MM.1S (cell line): ENCODE data around the gene RITA1.

Source experiments
- EZH2 ChIP-seq: fragments of 300-600 bp; sonication (generic); optimal IDR thresholded peaks from 2 replicates; pipeline ENCODE3; 2017; ENCODE audit warnings: low read depth, mild to moderate bottlenecking, antibody characterized with exemption, low read length, mixed read lengths
- TF ChIP-seq, protein P1 (sequence below): fragments of 300-600 bp; sonication (generic); IDR thresholded peaks from 2 replicates; pipeline ENCODE4 v1.5.1; 2016; ENCODE audit warnings: antibody characterized with exemption, low read length, mixed read lengths

DNA sequence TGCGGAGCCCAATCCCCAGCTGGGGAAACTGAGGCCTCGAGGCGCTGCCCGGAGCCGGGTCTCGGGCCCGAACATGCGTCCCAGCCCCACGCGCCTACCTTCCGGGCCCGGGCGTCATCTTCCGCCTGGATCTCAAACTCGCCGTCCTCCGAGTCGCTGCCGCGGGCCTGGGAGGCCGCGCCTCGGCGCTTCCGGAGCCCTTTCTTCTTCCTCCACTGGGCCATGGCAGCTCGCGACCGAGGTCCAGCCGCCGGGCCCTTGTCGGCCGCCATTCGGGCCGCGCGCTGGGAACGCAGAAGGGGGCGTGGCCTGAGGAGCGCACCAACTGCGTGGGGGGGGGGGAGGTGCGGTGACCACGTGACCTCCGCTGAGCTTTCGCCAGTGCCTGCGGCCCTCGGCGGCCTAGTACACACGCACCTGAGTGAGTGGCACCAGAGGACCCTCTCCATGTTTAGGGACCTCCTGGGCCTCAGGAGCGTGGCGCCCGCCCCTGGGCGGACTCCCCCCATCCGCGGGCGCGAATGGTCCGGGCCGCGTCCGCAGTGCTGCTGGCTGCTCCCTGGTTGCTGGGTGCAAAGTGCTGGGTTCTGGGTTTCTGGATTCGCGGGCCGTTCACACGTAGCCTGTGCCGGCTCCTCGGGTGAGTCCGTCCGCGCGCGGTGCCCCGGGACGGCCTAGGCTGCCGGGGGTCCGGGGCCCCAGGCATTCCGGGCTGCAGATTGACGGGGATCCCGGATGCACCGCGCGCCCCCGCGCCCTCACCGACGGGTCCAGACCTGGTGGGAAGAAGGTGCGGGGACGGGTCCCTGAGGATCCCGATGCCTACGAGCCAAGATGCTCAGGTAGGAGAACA lies at the start of gene RITA1, which contains the start of gene DDX54:
- TF ChIP-seq, protein P1, sequence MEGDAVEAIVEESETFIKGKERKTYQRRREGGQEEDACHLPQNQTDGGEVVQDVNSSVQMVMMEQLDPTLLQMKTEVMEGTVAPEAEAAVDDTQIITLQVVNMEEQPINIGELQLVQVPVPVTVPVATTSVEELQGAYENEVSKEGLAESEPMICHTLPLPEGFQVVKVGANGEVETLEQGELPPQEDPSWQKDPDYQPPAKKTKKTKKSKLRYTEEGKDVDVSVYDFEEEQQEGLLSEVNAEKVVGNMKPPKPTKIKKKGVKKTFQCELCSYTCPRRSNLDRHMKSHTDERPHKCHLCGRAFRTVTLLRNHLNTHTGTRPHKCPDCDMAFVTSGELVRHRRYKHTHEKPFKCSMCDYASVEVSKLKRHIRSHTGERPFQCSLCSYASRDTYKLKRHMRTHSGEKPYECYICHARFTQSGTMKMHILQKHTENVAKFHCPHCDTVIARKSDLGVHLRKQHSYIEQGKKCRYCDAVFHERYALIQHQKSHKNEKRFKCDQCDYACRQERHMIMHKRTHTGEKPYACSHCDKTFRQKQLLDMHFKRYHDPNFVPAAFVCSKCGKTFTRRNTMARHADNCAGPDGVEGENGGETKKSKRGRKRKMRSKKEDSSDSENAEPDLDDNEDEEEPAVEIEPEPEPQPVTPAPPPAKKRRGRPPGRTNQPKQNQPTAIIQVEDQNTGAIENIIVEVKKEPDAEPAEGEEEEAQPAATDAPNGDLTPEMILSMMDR, result no peak
- no peak for TF ChIP-seq EZH2
